Activated naive CD4-positive, alpha-beta T cell treated with anti-CD3 and anti-CD28 coated beads, Interleukin-2, amount 50 U/mL, for 72 hours (primary cell): ENCODE data around the gene CHST11. TPM values are rescaled to one million over a fixed set of nuclear protein-coding genes. Genes with fewer than 3 reads are reported as not detected.
A peak's percentile ranks its signal among the peaks of the same experiment; 100 is the strongest.

Experiments used
- ATAC-seq, 2 donors: fragments of 150-1000 bp; cut with Tn5 transposase; 2 replicates each; pipeline ENCODE4 v1.10.0; 2021; ENCODE audit warnings: mild to moderate bottlenecking in 2 of 2, moderate library complexity in 2 of 2
- DNase-seq, 2 donors: peaks; one replicate each; pipeline ENCODE4 v3.0.0; 2021 to 2022; ENCODE audit warnings: low spot score in 2 of 2
- H3K27ac Mint-ChIP-seq, 2 donors: one replicate each; pipeline ENCODE4 v1.8.0; 2022; ENCODE audit warnings: mild to moderate bottlenecking in 2 of 2, mixed read lengths in 2 of 2
- H3K36me3 Mint-ChIP-seq, 2 donors: one replicate each; pipeline ENCODE4 v1.8.0; 2022; ENCODE audit warnings: mixed read lengths in 2 of 2
- H3K9me3 Mint-ChIP-seq, 2 donors: one replicate each; pipeline ENCODE4 v1.8.0; 2022; ENCODE audit warnings: mixed read lengths in 2 of 2
- total RNA-seq, 2 donors: library from RNA; stranded (reverse); gene quantifications; one replicate each; pipeline ENCODE4 v1.2.3, GENCODE V29; 2022

Gene CHST11
- total RNA-seq, 2 donors from 2014 or later = 20.0 to 40.0 TPM

GRCh38 chr12:104701301-104701700, 244.6 kb downstream of the CHST11 start:
- H3K27ac Mint-ChIP-seq = no peak overlapping the region
- peaks cover 0 to 33% of the 10 kb centered on the region in 2 donors for H3K36me3 Mint-ChIP-seq
- DNase-seq (no peak), ATAC-seq (no peak)
- H3K9me3 Mint-ChIP-seq = peaks cover 0 to 10% of the 10 kb centered on the region in 2 donors

DNA sequence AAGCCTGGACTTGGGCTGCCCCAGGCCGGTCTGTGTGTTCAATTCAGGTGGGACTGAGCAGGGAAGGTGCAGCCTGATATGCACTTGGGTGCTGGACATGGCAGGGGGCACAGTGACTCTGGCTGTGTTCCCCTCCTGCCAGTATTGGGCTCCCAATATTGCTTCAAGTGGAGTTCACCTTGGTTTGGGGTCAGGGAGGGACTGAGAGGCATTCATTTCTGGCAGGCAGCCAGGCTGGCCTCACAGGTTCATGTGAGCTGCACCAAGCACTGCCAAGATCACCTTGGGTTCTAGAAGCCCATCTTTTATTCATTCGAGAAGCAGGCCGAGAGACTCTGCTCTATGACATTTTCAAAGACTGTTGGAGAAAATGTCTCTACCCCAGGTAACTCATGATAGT, 245.0 kb downstream of the CHST11 start:
- Mint-ChIP-seq H3K27ac (no peak overlapping the region), H3K36me3 (peaks cover 0 to 30% of the 10 kb centered on the region in 2 donors), H3K9me3 (peaks cover 0 to 10% of the 10 kb centered on the region in 2 donors)
- ATAC-seq (no peak), DNase-seq (no peak)

DNA sequence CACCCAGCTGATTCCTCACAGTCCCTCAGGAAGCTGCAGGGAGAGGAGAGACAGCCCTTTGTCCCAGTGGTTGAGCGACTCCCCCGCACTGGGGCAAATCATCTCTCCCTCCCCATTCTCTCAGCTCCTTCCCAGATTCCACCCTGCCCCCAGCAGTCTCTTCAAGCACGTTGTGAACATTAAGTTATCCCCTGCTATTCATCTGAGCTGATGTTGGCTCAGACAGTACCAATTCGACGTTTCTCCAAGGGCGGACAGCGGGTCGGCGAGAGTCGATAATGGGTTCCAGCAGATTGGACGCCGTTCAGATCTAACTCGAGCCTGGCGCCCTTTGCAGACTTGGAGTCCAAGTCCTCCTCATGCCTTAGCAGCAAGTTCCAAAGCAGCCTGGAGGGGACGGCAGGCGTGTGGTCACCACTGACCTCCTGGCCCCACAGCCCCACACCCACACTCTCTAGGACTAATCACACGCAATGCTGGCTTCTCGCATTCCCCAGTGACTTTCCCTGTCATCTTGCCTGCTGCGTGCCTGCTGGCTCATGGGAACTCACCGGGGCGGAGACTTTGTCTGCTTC, 245.9 kb downstream of the CHST11 start:
- no peak for ATAC-seq
- H3K9me3 Mint-ChIP-seq = peaks cover 0 to 8% of the 10 kb centered on the region in 2 donors
- H3K36me3 Mint-ChIP-seq = peaks cover 0 to 21% of the 10 kb centered on the region in 2 donors
- H3K27ac Mint-ChIP-seq = peak overlapping the region in 1 of 2 donors; percentile 7
- DNase-seq = no peak

DNA sequence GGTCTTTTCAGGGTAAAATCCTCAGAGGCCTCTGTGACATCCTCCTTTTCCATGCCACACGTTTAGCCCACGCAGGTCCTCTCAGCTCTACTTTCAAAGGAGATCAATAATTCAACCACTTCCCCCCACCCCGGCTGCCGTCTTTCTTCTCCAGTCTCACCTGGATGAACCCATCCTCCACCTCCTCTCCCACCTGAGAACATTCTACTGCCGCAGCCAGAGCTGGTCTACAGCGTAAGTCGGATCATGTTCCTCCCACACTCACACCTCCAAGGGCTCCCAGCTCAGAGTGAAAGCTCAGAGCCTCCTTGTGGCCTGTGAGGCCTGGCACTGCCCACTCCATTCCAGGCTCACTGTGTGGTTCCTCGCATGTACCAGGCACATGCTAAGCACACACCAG, 246.6 kb downstream of the CHST11 start:
- ATAC-seq (no peak), DNase-seq (no peak)
- peaks cover 0 to 14% of the 10 kb centered on the region in 2 donors for H3K36me3 Mint-ChIP-seq
- H3K27ac Mint-ChIP-seq = peak overlapping the region in 1 of 2 donors; percentile 7
- peaks cover 0 to 1% of the 10 kb centered on the region in 2 donors for H3K9me3 Mint-ChIP-seq

DNA sequence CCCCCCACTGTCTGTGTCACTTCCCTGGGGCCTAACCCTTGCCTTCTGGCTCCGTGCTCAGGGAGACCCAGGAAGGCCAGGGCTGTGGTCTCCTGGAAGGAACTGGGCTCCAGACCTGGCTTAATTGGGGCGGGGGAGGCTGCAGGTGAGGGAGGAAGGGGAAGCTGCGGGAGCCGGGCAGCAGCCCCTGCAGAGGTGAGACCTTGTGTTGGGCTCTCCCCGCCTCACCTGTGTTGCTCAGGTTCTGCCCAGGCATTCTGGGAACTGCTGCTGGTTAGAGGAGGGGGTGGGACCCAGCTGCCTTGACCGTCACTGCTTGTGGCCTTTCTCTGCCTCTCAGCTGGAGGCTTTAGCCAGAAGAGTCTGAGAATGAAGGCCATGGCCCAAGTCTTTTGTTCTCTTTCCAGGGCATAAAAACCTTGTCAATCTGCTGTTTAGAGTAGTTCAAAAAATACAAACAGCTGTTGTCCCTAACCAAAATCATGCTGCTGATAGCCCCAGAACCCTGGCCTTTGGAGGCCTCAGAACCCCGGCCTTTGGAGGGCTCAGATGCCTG, 247.6 kb downstream of the CHST11 start:
- Mint-ChIP-seq H3K36me3 (peaks cover 0 to 12% of the 10 kb centered on the region in 2 donors), H3K27ac (peak overlapping the region in 1 of 2 donors; percentile 65), H3K9me3 (no peaks in the 10 kb centered on the region)
- no peak for DNase-seq
- ATAC-seq = no peak

GRCh38 chr12:104707194-104707593, 250.4 kb downstream of the CHST11 start:
- no peak for ATAC-seq
- Mint-ChIP-seq H3K9me3 (no peaks in the 10 kb centered on the region), H3K36me3 (peaks cover 0 to 7% of the 10 kb centered on the region in 2 donors), H3K27ac (peak overlapping the region in 1 of 2 donors; percentile 72)
- no peak for DNase-seq

GRCh38 chr12:104707794-104708558, 251.2 kb downstream of the CHST11 start:
- no peak for DNase-seq
- H3K27ac Mint-ChIP-seq = no peak overlapping the region
- no peak for ATAC-seq
- no peaks in the 10 kb centered on the region for H3K9me3 Mint-ChIP-seq
- peaks cover 0 to 7% of the 10 kb centered on the region in 2 donors for H3K36me3 Mint-ChIP-seq

DNA sequence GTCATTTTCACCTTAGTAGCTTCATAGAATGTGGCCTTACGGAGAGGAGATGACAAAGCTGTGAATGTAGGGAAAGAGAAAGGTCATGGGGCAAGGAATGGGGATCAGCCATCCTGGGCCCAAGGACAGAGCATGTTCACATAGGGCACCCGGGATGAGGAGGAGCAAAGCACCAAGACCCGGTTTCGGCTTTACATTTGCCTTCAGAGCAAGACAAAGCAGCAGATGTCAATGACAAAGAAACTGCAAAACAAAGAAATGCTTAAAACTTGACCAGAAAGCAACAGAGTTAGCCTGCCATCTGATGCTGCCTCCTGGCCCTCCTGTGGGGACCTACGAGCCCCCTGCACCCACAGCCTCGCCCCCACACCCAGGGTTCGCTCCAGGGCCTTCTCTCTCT, 252.1 kb downstream of the CHST11 start:
- H3K36me3 Mint-ChIP-seq = no peaks in the 10 kb centered on the region
- DNase-seq (no peak), ATAC-seq (no peak)
- peak overlapping the region in 1 of 2 donors; percentile 25 for H3K27ac Mint-ChIP-seq
- no peaks in the 10 kb centered on the region for H3K9me3 Mint-ChIP-seq

DNA sequence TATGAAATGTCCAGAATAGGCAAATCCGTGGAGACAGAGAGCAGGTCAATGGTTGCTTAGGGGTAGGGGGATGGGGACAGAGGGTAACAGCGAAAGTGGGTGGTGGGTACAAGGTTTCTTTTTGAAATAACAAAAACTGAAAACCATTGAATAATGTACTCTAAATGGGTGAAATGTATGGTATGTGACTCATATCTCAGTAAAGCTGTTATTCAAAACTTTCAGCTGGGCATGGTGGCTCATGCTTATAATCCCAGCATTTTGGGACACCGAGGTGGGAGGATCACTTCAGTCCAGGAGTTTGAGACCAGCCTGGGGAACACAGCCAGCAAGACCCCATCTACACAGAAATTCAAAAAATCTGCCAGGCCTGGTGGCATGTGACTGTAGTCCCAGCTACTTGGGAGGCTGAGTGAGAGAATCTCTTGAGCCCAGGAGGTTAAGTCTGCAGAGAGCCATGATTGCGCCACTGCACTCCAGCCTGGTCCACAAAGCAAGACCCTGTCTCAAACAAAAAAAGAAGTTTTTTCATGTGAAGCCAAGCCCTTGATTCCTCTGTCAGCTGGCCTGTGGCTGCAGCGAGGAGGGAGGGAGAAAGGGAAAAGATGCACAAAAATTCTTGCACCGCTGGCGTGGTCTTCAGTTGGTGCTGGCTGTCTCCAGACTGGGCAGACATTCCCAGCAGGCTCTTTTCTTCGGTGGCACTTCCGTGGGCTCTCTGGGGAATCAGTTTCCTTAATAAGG, 253.1 kb downstream of the CHST11 start:
- Mint-ChIP-seq H3K9me3 (no peaks in the 10 kb centered on the region), H3K27ac (peak overlapping the region in 1 of 2 donors; percentile 22), H3K36me3 (no peaks in the 10 kb centered on the region)
- ATAC-seq (peak in 1 of 2 donors; percentile 58), DNase-seq (no peak)

DNA sequence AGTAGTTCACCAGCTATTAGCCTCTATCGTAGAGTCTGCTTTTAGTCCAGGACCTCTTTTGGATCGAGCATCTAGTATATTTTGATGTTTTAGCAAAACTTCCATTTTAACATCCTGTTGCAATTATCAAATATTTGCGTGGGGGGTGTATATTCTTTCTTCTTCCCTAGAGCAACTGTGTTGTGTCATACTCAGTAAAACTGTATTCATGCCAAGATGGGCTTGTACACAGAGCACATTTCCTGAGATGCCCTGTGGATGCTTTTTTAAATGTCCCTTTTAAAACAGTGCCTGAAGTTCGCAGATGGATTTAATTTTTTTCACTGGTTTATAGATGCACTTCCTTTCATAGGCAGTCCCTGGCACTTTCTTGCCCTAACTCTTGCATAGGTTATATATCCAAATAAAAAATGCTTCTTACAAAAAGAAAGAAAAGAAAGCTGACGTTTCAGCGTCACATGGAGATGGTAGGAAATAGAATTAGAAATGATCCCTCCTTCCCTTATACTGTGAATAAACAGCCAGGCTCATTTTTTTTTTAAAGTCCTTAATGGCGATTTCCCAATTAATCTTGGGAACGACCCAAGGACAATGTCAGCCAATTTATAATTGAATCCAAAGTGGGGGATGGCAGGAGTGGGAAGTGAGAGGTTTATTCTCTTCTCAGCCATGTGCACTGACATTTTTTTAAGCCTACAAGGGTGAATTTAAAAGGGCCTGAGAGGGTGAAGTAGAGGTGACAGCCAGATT, 254.4 kb downstream of the CHST11 start:
- DNase-seq (no peak), ATAC-seq (no peak)
- Mint-ChIP-seq H3K27ac (no peak overlapping the region), H3K36me3 (no peaks in the 10 kb centered on the region), H3K9me3 (no peaks in the 10 kb centered on the region)

- ATAC-seq (no peak), DNase-seq (no peak)
- Mint-ChIP-seq H3K27ac (peak overlapping the region in 1 of 2 donors; percentile 22), H3K9me3 (no peaks in the 10 kb centered on the region), H3K36me3 (no peaks in the 10 kb centered on the region)
Measured at GRCh38 chr12:104712477-104712876, 255.7 kb downstream of the CHST11 start.

DNA sequence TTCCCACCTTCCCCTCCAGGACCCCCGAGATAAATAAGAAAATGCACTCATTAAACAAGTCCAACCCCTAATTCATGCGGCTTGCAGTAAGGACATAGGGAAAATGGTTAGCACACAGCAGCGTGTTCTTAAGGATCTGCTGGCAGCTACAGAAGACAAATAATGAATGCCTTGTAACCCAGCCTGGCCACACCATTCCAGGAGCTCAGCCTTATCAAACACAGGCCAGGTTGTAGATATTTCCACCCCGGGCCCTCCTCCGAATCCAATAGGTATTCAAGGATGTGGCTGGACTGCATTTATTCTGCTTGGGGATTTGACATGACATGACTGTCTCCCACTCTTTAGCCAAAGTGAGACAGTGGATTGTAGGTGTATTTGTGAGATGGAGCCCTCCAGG, 256.2 kb downstream of the CHST11 start:
- no peak for DNase-seq
- Mint-ChIP-seq H3K36me3 (no peaks in the 10 kb centered on the region), H3K9me3 (no peaks in the 10 kb centered on the region), H3K27ac (peak overlapping the region in 1 of 2 donors; percentile 22)
- ATAC-seq = no peak

GRCh38 chr12:104713444-104713843, 256.7 kb downstream of the CHST11 start:
- H3K9me3 Mint-ChIP-seq = no peaks in the 10 kb centered on the region
- H3K36me3 Mint-ChIP-seq = no peaks in the 10 kb centered on the region
- DNase-seq (no peak), ATAC-seq (no peak)
- H3K27ac Mint-ChIP-seq = no peak overlapping the region

GRCh38 chr12:104714369-104714768, 257.6 kb downstream of the CHST11 start:
- ATAC-seq (no peak), DNase-seq (no peak)
- no peaks in the 10 kb centered on the region for H3K36me3 Mint-ChIP-seq
- no peak overlapping the region for H3K27ac Mint-ChIP-seq
- no peaks in the 10 kb centered on the region for H3K9me3 Mint-ChIP-seq

- Mint-ChIP-seq H3K9me3 (no peaks in the 10 kb centered on the region), H3K27ac (no peak overlapping the region), H3K36me3 (no peaks in the 10 kb centered on the region)
- no peak for DNase-seq
- no peak for ATAC-seq
Measured at GRCh38 chr12:104716172-104716571, 259.4 kb downstream of the CHST11 start.

- Mint-ChIP-seq H3K36me3 (no peaks in the 10 kb centered on the region), H3K27ac (no peak overlapping the region), H3K9me3 (no peaks in the 10 kb centered on the region)
- DNase-seq (no peak), ATAC-seq (no peak)
Measured at GRCh38 chr12:104718304-104718929, 261.7 kb downstream of the CHST11 start.
